WTC11 (cell line): ENCODE measurements around the gene ZNF750. TPM values are rescaled to one million over a fixed set of nuclear protein-coding genes. Genes with fewer than 3 reads are reported as not detected.

ENCODE experiments used
- ATAC-seq: fragments of 200-7000 bp; cut with Tn5 transposase; 2 replicates; pipeline ENCODE4 v1.10.0; 2021; ENCODE audit warnings: mild to moderate bottlenecking, moderate library complexity
- CTCF ChIA-PET: fragments of 300-600 bp; sonication (Branson Sonifier 250); formaldehyde crosslinking; loops from one replicate; lab custom pipeline; 2021; ENCODE audit warnings: antibody characterized with exemption; lab: Charles Lee
- POLR2A ChIA-PET: fragments of 350-600 bp; sonication (Branson Sonifier 250); formaldehyde crosslinking; loops from one replicate; lab custom pipeline; 2021; ENCODE audit warnings: antibody characterized with exemption; lab: Charles Lee
- DNase-seq: peaks from one replicate; pipeline ENCODE4 v3.0.0; 2021; ENCODE audit warnings: low spot score
- H3K27ac Mint-ChIP-seq: 2 replicates; pipeline ENCODE4 v1.8.0; 2021; ENCODE audit warnings: mixed read lengths
- H3K27me3 Mint-ChIP-seq: 2 replicates; pipeline ENCODE4 v1.8.0; 2021; ENCODE audit warnings: low read depth, mild to moderate bottlenecking, moderate library complexity, mixed read lengths
- H3K36me3 Mint-ChIP-seq: 2 replicates; pipeline ENCODE4 v1.8.0; 2021; ENCODE audit warnings: mixed read lengths
- H3K4me1 Mint-ChIP-seq: 2 replicates; pipeline ENCODE4 v1.8.0; 2022; ENCODE audit warnings: mixed read lengths
- H3K4me3 Mint-ChIP-seq: 2 replicates; pipeline ENCODE4 v1.8.0; 2021; ENCODE audit warnings: mild to moderate bottlenecking, moderate library complexity, mixed read lengths
- H3K9me3 Mint-ChIP-seq: 2 replicates; pipeline ENCODE4 v1.8.0; 2021; ENCODE audit warnings: mixed read lengths
- ATF1 ChIP-seq: sonication (generic); formaldehyde crosslinking; IDR thresholded peaks from 2 replicates; pipeline ENCODE4 v1.8.1; 2023; ENCODE audit warnings: mild to moderate bottlenecking, moderate library complexity, missing genetic modification reagents
- ATF3 ChIP-seq: sonication (generic); formaldehyde crosslinking; conservative IDR thresholded peaks from 2 replicates; pipeline ENCODE4 v1.8.1; 2022; ENCODE audit warnings: mild to moderate bottlenecking, missing genetic modification reagents
- CREB1 ChIP-seq: sonication (generic); formaldehyde crosslinking; IDR thresholded peaks from 2 replicates; pipeline ENCODE4 v1.8.0; 2023; ENCODE audit warnings: mild to moderate bottlenecking, missing genetic modification reagents
- E2F5 ChIP-seq: sonication (generic); formaldehyde crosslinking; IDR thresholded peaks from 2 replicates; pipeline ENCODE4 v1.8.1; 2022; ENCODE audit warnings: mild to moderate bottlenecking, moderate library complexity, missing genetic modification reagents
- ETV6 ChIP-seq: sonication (generic); formaldehyde crosslinking; IDR thresholded peaks from 2 replicates; pipeline ENCODE4 v1.8.1; 2022; ENCODE audit warnings: mild to moderate bottlenecking, missing genetic modification reagents
- HMGA2 ChIP-seq: fragments of 250-450 bp; sonication (Bioruptor Pico); IDR thresholded peaks from 2 replicates; pipeline ENCODE4 v1.4.0; 2021; ENCODE audit warnings: mild to moderate bottlenecking, moderate library complexity
- KAT7 ChIP-seq: sonication (generic); formaldehyde crosslinking; IDR thresholded peaks from 2 replicates; pipeline ENCODE4 v1.8.1; 2023; ENCODE audit warnings: missing genetic modification reagents, mild to moderate bottlenecking, borderline replicate concordance
- MLX ChIP-seq: sonication (generic); formaldehyde crosslinking; IDR thresholded peaks from 2 replicates; pipeline ENCODE4 v1.8.1; 2023; ENCODE audit warnings: mild to moderate bottlenecking, missing genetic modification reagents, moderate library complexity
- SMAD3 ChIP-seq: sonication (generic); formaldehyde crosslinking; IDR thresholded peaks from 2 replicates; pipeline ENCODE4 v1.8.0; 2022; ENCODE audit warnings: missing genetic modification reagents, mild to moderate bottlenecking, borderline replicate concordance
- SOX15 ChIP-seq: fragments of 250-450 bp; sonication (Bioruptor Pico); IDR thresholded peaks from 2 replicates; pipeline ENCODE4 v1.9.0; 2021; ENCODE audit warnings: mild to moderate bottlenecking
- TCF7 ChIP-seq: sonication (generic); formaldehyde crosslinking; IDR thresholded peaks from 2 replicates; pipeline ENCODE4 v1.8.0; 2022; ENCODE audit warnings: mild to moderate bottlenecking, low read depth, missing genetic modification reagents, moderate library complexity
- ZBTB43 ChIP-seq: sonication (generic); formaldehyde crosslinking; IDR thresholded peaks from 2 replicates; pipeline ENCODE4 v1.8.1; 2023; ENCODE audit warnings: mild to moderate bottlenecking, missing genetic modification reagents
- ZNF219 ChIP-seq: sonication (generic); formaldehyde crosslinking; IDR thresholded peaks from 2 replicates; pipeline ENCODE4 v1.8.0; 2023; ENCODE audit warnings: missing genetic modification reagents, mild to moderate bottlenecking, borderline replicate concordance
- ZNF232 ChIP-seq: sonication (generic); formaldehyde crosslinking; IDR thresholded peaks from 2 replicates; pipeline ENCODE4 v1.8.0; 2022; ENCODE audit warnings: mild to moderate bottlenecking, missing genetic modification reagents
- ZNF423 ChIP-seq: fragments of 250-450 bp; sonication (Bioruptor Pico); IDR thresholded peaks from 2 replicates; pipeline ENCODE4 v2.1.2; 2022; ENCODE audit warnings: mild to moderate bottlenecking, moderate library complexity
- ZNF532 ChIP-seq: fragments of 250-450 bp; sonication (Bioruptor Pico); IDR thresholded peaks from 2 replicates; pipeline ENCODE4 v1.9.0; 2021; ENCODE audit warnings: mild to moderate bottlenecking, borderline replicate concordance
- ZNF671 ChIP-seq: fragments of 250-450 bp; sonication (Bioruptor Pico); IDR thresholded peaks from 2 replicates; pipeline ENCODE4 v1.8.0; 2021; ENCODE audit warnings: mild to moderate bottlenecking
- total RNA-seq: library from RNA; stranded (reverse); gene quantifications from 3 replicates; pipeline ENCODE4 v1.2.3, GENCODE V29; 2021

ZNF750 gene
- total RNA-seq, 1 experiment from 2014 or later, result 0.04 TPM

GRCh38 chr17:82872591-82873520, 33.0 kb upstream of the ZNF750 start:
- DNase-seq (no peak), ATAC-seq (no peak)
- Mint-ChIP-seq H3K27ac (peak overlapping the region; percentile 81), H3K4me1 (peaks cover 25% of the 10 kb centered on the region), H3K27me3 (no peaks in the 10 kb centered on the region), H3K9me3 (no peaks in the 10 kb centered on the region), H3K36me3 (peaks cover 11% of the 10 kb centered on the region), H3K4me3 (no peak overlapping the region)
- ChIA-PET POLR2A (no interaction called here), CTCF (interaction anchor here (1.4 kb wide), 1 partner anchor 10 kb away, joined by 3 read pairs; no protein-coding TSS in a partner anchor)
- no peak for TF ChIP-seq ZBTB43 (CRISPR knock-in tag)
- no peak for TF ChIP-seq CREB1 (CRISPR knock-in tag)
- TF ChIP-seq SOX15, result no peak
- no peak for TF ChIP-seq E2F5 (CRISPR knock-in tag)
- no peak for TF ChIP-seq ZNF219
- TF ChIP-seq ETV6 (CRISPR knock-in tag), result no peak
- TF ChIP-seq KAT7 (CRISPR knock-in tag), result no peak
- TF ChIP-seq ZNF671, result no peak
- no peak for TF ChIP-seq MLX (CRISPR knock-in tag)
- no peak for TF ChIP-seq ZNF232 (CRISPR knock-in tag)
- no peak for TF ChIP-seq ATF3 (CRISPR knock-in tag)
- TF ChIP-seq ZNF423, result no peak
- TF ChIP-seq HMGA2 (CRISPR knock-in tag), result no peak
- TF ChIP-seq TCF7 (CRISPR knock-in tag), result no peak

- ATAC-seq (no peak), DNase-seq (no peak)
- peaks cover 11% of the 10 kb centered on the region for H3K36me3 Mint-ChIP-seq
- peaks cover 28% of the 10 kb centered on the region for H3K4me1 Mint-ChIP-seq
- no peak overlapping the region for H3K4me3 Mint-ChIP-seq
- TF ChIP-seq ATF1 (CRISPR knock-in tag) (no peak), ATF3 (CRISPR knock-in tag) (no peak), ZNF532 (CRISPR knock-in tag) (no peak), SMAD3 (no peak)
- ChIA-PET CTCF (interaction anchor here (0.7 to 1.3 kb wide), 3 partner anchors 25 to 261 kb away, joined by 3 to 4 read pairs (median 4); no protein-coding TSS in a partner anchor), POLR2A (no interaction called here)
- peak overlapping the region; percentile 63; the same call in 1 of the 2 replicates for H3K27ac Mint-ChIP-seq
- no peaks in the 10 kb centered on the region for H3K9me3 Mint-ChIP-seq
- H3K27me3 Mint-ChIP-seq, result no peaks in the 10 kb centered on the region
Observed at GRCh38 chr17:82871776-82872561, 32.1 kb upstream of the ZNF750 start.
